HG02798 (cell line): ENCODE results near the gene LGALS7.
"Not testable (repeated sequence)": the region's sequence is repeated elsewhere in the genome, so short reads cannot be mapped to it uniquely, and the experiment has no call there.

Experiments used
- ATAC-seq: cut with Tn5 transposase; IDR thresholded peaks from one replicate; pipeline ENCODE4 v1.9.1; 2021; ENCODE audit warnings: mild to moderate bottlenecking; ENCODE audit not compliant: unreplicated experiment, poor library complexity

The LGALS7 gene

DNA sequence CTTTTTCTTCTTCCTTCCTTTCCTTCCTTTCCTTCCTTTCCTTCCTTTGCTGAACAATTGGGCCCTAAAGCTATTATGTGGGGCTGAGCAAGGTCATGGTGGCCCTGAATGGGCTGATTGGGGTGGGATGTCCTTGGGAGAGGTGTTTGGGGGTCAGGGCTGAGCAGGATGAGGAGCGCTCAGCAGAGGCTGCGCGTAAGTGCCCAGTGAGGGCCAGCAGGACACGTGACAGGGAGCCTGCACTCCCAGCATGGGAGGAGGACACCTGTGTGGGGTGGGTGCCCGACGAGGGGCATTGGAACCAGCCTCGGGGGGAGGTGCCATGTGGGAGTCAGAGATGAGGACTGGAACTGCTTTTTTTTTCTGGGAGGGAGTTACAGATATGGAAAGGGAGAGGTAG, 5.4 kb upstream of the LGALS7 start:
- no peak for ATAC-seq

DNA sequence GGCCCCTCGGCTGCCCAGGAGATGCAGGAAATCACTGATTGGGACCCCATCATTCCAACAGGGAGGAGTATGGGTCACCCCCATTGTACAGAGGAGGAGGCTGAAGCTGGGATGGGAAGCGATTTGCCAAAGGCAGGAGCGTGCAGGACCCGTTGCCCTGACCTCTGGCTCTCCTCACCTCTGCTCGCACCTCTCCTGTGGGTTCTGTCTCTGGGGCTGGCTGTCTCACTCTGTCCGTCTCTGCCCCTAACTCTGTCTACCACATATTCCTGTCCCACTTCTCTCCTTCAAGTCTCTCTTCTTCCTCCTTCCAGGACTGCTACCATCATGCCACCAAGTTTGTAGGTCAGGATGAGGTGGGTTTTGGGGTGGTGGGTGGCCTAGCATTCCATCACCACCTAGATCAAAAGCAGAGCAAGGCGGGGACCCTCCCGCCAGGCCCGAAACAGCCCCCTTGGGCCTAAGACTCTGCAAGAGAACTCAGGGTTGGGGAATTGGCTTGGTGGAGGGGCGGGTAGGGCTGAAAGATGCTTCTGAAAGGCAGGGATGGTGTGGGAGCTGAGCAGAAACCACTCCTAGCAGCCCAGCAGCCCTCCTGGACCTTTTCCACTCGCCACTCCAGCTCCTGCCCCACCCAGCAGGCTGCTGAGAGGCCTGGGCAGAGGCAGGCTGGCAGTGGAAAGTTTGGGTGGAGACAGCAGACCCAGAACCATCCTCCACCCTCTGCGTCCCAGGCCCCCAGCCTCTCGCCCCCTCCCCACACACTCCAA, 1.0 kb upstream of the LGALS7 start:
- ATAC-seq, result no peak

DNA sequence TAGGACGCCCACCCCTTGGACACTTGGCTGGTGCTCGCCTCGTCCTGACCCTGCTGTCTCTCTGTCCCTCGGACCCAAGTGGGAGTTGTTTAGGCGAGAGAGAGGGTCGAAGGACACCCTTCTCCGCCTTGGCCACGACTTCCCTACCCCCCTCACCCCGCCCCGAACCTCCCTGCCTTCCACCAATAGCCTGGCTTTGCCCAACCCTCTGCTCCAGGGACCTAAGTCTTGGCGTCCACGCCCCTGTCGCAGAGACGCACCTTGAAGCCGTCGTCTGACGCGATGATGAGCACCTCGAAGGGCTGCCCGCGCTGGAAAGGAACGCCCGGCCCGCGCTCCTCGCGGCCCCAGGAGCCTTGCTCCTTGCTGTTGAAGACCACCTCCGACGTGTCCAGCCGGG, 1.7 kb downstream of the LGALS7 start:
- not testable (repeated sequence) for ATAC-seq

DNA sequence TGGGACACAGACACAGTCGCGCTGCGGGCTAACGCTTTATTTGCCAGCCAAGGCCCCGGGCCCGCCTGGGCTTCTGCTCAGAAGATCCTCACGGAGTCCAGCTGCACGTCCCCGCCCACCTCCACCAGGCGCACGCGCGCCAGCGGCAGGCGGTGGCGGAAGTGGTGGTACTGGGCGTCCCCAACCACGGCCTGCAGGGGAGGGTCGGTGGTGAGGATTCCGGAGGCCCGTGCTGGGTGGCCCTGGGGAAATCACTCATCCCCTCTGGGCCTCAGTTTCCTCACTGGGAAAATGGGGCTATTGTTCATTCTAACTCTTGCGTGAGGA, 2.4 kb downstream of the LGALS7 start:
- peak; percentile 64 for ATAC-seq

DNA sequence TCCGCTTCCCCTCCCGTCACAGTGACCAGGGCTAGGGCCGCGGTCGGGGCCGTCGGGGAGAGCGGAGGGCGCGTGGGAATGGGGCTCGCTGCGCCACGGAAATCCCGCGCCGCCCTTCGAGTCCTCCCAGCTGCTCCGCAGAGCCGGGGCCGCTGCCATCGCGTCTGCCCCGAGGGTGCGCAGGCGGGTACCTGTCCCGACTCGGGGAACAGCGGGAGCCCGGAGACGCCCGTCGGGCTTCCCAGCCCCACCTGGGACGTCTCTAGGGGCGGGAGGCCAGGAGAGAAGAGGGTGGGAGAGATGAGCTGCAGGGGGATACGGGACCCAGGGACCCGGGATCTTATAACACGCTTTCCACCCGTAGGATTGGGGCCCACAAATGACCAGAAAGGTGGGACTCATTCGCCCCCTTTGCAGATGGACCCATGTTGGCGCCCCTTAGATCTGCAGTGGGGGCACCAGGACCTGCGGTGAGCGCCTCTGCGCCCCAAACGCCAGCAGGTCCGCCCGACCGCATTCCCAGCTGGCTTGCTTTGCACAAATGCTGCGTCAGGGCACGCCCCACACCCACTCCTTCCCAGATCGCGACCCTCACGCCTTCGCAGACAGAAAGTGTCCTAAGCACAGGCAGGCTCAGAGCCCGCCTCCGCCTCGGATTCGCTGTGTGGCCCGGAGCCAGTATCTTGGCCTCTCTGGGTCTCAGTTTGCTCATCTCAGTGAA, 2.9 kb downstream of the LGALS7 start:
- ATAC-seq, result not testable (repeated sequence)

DNA sequence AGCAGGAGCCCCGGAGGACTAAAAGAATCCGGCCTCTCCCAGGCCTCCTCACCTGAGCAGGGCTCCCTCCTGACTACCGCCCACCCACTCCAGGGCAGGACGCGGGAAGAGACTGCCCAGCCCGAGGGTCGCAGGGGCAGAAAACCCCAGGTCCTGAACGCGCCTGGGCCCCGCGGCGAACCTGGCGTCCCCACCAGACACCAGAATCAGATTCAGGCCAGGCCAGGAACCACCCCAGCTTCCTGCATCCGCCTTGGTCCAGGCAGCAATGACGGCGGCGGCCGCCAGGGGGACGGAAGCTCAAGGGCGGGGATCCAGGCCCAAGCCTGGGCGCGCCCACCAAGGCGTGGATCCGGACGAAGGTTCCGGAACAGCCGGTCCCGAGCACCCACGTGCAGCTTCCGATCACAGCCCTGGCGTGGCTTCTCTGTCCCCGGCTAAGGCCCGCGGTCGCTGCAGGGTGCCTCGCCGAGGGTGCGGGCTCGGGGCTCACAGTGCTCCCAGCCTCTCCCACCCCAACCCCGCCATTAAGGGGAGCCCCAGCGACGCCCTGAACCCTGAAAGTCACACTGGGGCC, 3.6 kb downstream of the LGALS7 start:
- ATAC-seq, result peak; percentile 71

DNA sequence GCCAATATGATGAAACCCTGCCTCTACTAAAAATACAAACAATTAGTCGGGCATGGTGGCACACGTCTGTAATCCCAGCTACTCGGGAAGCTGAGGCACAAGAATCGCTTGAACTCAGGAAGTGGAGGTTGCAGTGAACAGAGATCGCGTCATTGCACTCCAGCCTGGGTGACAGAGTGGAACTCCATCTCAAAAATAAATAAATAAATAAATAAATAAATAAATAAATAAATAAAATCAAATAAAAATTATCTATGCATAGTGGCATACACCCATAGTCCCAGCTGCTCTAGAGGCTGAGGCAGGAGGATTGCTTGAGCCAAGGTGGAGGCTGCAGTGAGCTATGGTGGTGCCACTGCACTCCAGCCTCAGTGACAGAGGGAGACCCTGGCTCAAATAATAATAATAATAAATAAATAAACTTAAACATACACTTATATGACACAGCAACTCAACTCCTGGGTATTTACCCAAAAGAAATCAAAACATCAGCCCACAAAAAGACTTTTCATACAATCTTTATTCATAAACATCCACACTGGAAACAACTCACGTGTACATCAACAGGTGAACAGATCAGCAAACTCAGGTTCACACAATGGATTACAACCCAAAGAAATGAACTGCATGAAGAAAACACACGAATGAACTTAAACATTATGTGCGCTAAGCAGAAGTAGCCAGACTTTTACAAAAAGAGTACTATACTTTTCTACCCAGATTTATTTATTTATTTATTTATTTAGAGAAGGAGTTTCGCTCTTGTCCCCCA, 6.9 kb downstream of the LGALS7 start:
- ATAC-seq, result no peak

DNA sequence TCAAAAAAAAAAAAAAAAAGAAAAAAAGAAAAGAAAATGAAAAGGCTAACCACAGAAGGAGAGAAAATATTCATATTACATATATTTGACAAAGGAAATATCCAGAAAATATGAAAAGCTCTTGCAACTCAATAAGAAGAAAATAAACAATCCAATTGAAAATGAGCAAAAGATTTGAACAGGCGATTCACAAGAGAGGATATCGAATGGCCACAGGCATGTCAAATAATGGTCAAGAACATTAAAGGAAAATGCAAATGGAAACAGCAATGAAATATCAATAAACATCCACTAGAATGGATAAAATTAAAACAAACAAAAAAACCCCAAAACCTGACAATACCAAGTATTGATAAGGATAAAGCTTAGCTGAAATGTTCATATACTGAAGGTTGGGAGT, 8.1 kb downstream of the LGALS7 start:
- ATAC-seq, result no peak

DNA sequence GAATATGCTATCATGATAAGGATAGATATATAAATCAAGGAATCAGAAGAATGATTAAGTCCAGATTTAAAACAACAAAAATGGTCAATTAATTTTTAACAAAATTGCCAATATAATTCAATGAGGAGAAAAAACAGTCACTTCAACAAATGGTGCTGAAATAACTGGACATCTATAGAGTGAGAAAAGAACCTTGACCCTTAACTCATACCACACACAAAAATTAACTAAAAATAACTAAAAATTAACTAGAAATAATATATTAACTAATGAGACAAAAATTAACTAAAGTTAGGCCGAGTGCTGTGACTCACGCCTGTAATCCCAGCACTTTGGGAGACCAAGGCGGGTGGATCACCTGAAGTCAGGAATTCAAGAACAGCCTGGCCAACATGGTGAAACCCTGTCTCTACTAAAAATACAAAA, 9.5 kb downstream of the LGALS7 start:
- no peak for ATAC-seq

DNA sequence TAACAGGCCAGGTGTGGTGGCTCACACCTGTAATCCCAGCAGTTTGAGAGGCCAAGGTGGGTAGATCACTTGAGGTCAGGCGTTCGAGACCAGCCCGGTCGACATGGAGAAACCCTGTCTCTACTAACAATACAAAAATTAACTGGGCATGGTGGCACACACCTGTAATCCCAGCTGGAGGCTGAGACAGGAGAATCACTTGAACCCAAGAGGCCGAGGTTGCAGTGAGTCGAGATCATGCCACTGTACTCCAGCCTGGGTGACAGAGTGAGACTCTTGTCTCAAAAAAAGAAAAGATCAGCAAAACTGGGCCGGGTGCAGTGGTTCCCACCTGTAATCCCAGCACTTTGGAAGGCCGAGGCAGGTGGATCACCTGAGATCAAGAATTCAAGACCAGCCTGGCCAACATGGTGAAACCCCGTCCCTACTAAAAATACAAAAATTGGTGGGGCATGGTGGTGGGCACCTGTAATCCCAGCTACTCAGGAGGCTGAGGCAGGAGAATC, 11.4 kb downstream of the LGALS7 start:
- not testable (repeated sequence) for ATAC-seq

DNA sequence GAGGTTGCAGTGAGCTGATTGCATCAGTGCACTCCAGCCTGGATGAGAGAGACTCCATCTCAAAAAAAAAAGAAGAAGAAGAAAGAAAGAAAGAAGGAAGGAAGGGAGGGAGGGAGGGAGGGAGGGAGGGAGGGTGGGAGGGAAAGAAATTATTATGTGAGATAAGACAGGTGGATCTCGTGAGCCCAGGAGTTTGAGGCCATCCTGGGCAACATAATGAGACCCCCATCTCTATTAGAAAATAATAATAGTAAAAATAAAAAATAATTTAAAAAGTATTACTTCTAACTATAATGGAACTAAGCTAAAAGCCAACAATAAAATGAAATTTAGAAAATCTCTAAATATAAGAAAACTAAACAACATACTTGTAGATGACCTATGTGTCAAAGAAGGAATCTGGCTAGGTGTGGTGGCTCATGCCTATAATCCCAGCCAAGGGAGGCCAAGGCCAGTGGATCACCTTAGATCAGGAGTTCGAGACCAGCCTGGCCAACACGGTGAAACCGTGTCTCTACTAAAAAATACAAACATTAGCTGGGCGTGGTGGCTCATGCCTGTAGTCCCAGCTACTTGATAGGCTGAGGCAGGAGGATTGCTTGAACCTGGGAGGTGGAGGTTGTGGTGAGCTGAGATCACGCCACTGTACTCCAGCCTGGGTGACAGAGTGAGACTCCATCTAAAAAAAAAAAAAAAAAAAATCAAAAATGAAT, 12.4 kb downstream of the LGALS7 start:
- not testable (repeated sequence) for ATAC-seq

DNA sequence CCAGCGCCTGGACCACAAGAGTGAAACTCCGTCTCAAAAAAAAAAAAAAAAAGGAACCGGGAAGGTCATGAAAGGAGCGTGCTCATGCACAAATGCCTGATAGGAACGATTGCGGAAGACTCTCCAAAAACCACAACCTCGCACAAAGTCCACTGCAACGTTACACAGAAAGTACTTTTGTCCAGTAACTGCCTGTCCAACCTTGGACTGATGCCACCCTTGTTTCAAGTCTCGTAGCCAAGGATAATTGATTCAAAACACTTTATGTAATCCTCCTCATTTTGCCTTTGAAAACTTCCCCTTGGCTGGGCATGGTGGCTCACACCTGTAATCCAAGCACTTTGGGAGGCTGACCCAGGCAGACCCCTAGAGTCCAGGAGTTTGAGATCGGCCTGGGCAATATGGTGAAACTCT, 13.7 kb downstream of the LGALS7 start:
- no peak for ATAC-seq

DNA sequence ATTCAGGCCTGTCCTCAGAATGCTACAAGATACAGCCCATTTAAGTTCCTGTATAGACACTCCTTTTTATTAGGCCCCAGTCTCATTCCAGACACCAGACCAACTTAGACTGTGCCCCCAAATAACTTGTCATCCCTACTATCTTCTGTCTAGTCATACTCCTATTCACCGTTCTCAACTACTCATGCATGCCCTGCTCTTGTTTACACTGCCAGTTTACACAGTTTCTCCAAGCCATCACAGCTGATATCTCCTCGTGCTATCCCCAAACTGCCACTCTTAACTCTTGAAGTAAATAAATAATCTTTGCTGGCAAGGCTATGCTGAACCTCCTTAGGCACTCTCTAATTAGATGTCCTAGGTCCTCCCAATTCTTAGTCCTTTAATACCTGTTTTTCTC, 19.1 kb downstream of the LGALS7 start:
- ATAC-seq, result not testable (repeated sequence)

DNA sequence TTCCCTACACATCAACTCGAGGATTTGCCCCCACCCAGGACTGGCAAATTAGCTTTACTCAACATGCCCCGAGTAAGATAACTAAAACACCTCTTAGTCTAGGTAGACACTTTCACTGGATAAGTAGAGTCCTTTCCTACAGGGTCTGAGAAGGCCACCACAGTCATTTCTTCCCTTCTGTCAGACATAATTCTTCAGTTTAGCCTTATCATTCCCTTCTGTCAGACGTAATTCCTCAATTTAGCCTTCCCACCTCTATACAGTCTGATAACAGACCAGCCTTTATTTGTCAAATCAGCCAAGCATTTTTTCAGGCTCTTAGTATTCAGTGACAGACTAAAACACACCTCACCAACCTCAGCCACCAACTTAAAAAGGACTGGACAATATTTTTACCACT, 19.5 kb downstream of the LGALS7 start:
- ATAC-seq, result not testable (repeated sequence)

DNA sequence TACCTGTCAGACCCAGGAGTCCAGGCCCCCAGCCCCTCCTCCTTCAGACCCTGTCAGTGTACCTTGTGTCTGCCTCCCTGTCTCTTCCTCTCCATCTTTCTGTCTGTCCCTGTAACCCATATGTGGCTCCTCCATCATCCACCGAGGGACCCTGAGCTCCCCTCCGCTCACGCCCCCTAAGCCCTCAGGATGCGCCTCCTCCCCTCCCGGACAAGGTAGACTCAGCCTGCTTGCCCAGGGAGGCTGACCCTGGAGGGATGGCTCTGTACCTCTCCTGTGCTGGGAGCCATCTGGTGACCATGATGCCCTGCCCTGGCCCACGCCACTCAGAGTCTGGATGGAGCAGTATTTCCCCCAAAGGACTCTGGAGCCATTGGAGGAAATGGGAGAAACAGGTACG, 28.0 kb downstream of the LGALS7 start:
- no peak for ATAC-seq

DNA sequence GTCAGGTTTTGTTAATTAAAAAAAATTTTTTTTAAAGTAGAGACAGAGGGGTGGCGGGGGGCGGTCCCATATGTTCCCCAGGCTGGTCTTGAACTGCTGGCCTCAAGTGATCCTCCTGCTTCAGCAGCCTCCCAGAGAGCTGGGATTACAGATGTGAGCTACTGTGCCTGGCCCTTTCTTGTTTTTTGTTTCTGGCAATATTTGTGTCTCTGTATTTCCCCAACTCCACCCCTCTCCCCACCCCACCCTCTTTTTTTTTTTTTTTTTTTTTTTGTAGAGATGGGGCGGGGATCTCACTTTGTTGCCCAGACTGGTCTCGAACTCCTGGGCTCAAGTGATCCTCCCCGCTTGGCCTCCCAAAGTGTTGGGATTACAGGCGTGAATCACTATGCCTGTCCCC, 28.4 kb downstream of the LGALS7 start:
- ATAC-seq, result no peak

DNA sequence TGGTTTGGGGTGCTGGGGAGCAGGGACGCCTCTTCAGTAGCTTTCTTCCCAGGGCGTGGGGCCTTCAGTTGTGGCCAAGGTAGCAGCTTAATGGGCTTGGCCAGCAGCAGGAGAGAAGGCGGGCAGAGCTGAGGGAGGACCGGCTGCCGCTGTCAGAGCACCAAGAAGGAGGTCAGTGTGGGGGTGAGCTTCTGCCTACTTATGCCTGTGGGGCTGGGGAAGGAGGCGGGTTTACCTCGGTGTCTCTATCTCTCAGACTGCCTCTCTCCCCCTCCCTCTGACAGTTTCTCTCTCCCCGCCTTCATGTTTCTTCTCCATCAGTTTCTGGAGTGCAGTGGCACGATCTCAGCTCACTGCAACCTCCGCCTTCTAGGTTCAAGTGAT, 29.0 kb downstream of the LGALS7 start, which contains the start of gene CAPN12:
Gene CAPN12, minus strand, starts transcription at position 177 of the 384 bp plus-strand sequence. CDS start 309 bp downstream, outside the sequence.
- ATAC-seq, result no peak

DNA sequence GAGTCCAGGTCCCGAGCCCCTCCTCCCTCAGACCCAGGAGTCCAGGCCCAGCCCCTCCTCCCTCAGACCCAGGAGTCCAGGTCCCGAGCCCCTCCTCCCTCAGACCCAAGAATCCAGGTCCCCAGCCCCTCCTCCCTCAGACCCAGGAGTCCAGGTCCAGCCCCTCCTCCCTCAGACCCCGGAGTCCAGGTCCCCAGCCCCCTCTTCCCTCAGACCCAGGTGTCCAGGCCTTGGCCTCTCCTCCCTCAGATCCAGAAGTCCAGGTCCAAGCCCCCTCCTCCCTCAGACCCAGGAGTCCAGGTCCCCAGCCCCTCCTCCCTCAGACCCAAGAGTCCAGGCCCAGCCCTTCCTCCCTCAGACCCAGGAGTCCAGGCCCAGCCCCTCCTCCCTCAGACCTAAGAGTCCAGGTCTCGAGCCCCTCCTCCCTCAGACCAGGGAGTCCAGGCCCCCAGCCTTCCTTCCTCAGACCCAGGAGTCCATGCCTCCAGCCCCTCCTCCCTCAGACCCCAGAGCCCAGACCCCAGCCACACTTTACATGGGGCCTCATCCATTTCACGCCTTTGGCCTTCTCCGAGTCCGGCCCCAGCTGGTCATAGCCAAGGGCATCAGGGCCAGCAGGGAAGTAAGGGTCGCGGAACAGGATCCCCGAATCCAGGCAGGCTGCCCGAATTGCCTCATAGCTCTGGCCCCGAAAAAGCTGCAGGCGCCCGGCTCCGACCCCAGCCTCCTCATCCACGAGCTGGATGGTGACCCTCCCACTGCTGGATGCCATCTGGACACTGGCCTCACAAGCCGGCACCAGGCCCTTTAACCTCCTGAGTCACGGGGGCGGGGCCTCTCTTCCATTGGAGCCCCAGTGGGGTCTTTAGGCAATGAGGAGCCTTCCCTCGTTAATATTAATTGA, 29.7 kb downstream of the LGALS7 start:
- no peak for ATAC-seq

DNA sequence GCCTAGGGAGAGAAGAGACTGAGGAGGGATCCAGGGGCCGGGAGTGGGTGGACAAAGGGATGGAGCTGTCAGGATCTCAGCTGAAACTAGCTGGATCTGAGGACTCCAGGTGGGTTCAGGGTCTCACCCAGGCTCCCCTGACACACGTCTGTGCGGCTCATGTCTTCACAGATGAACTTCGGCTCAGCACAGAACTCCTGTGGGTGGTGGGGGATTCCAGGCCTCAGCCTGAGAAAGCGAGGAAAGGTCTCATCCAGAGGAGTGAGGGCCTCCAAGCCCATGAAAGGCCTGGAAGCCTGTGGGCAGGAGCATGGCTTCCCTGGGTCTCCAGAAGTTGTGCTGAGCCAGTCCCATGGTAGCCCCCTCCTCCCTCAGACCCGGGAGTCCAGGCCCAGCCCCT, 30.4 kb downstream of the LGALS7 start:
- ATAC-seq, result no peak
